ENCODE data around the gene SLC8A3. TPM values are rescaled to one million over a fixed set of nuclear protein-coding genes. Genes with fewer than 3 reads are reported as not detected.

Gene SLC8A3
- total RNA-seq, 4 donors from 2014 or later: 0.19 to 1.7 (median 0.90) TPM

- DNase-seq (ENCODE audit: extremely low spot score): no peak
- Histone ChIP-seq H3K36me3 (no peaks in the 10 kb centered on the region), H3K4me1 (no peaks in the 10 kb centered on the region), H3K27me3 (peaks cover 0 to 2% (median 0%) of the 10 kb centered on the region in 4 donors), H3K4me3 (no peak overlapping the region), H3K27ac (replicated peaks in 1 of 4) (no peak overlapping the region), H3K9me3 (no peaks in the 10 kb centered on the region)
- intact Hi-C loops (cut with DNase I): no loop called here
- TF ChIP-seq POLR2AphosphoS5 (IDR thresholded peaks at IDR 0.05) (no peak), POLR2A (IDR thresholded peaks at IDR 0.05; ENCODE audit: low read depth) (no peak), EP300 (IDR thresholded peaks at IDR 0.05) (no peak), CTCF (IDR thresholded peaks at IDR 0.05) (no peak)
- WGBS: 54% methylated on average over 3 of the region's 3 CpGs
Measured at GRCh38 chr14:70177081-70177800, 11.5 kb downstream of the SLC8A3 start.

GRCh38 chr14:70173569-70173968 is 15.2 kb downstream of the SLC8A3 start:
- H3K9me3 ChIP-seq: no peaks in the 10 kb centered on the region
- intact Hi-C loops (cut with DNase I): no loop called here

GRCh38 chr14:70171726-70172125 is 17.0 kb downstream of the SLC8A3 start:
- TF ChIP-seq POLR2A (IDR thresholded peaks at IDR 0.05; ENCODE audit: low read depth): no peak
- TF ChIP-seq CTCF (IDR thresholded peaks at IDR 0.05): no peak
- no peak for TF ChIP-seq POLR2AphosphoS5 (IDR thresholded peaks at IDR 0.05)
- TF ChIP-seq EP300 (IDR thresholded peaks at IDR 0.05): no peak
- Histone ChIP-seq H3K27ac (replicated peaks in 1 of 4) (no peak overlapping the region), H3K4me1 (no peaks in the 10 kb centered on the region), H3K4me3 (no peak overlapping the region), H3K36me3 (no peaks in the 10 kb centered on the region), H3K9me3 (no peaks in the 10 kb centered on the region), H3K27me3 (peaks cover 0 to 7% (median 0%) of the 10 kb centered on the region in 4 donors)
- DNase-seq (ENCODE audit: extremely low spot score): no peak
- 86% methylated on average over 8 of the region's 8 CpGs for WGBS
- intact Hi-C loops (cut with DNase I): no loop called here

More at GRCh38 chr14:70173569-70173968, 15.2 kb downstream of the SLC8A3 start:
- no peak for TF ChIP-seq CTCF (IDR thresholded peaks at IDR 0.05)
- Histone ChIP-seq H3K27ac (replicated peaks in 1 of 4) (no peak overlapping the region), H3K36me3 (no peaks in the 10 kb centered on the region), H3K4me1 (no peaks in the 10 kb centered on the region), H3K27me3 (no peaks in the 10 kb centered on the region), H3K4me3 (no peak overlapping the region)
- WGBS: 67% methylated on average over 6 of the region's 6 CpGs
- no peak for DNase-seq (ENCODE audit: extremely low spot score)

GRCh38 chr14:70170976-70171375 is 17.8 kb downstream of the SLC8A3 start:
- Histone ChIP-seq H3K27ac (replicated peaks in 1 of 4) (no peak overlapping the region), H3K27me3 (peaks cover 0 to 7% (median 0%) of the 10 kb centered on the region in 4 donors)
- 88% methylated on average over 4 of the region's 4 CpGs for WGBS

GRCh38 chr14:70168406-70168805 is 20.3 kb downstream of the SLC8A3 start:
- H3K27ac ChIP-seq (replicated peaks in 1 of 4): no peak overlapping the region
- 87% methylated on average over 3 of the region's 4 CpGs for WGBS
- TF ChIP-seq POLR2A (IDR thresholded peaks at IDR 0.05; ENCODE audit: low read depth): no peak
- no peak for TF ChIP-seq EP300 (IDR thresholded peaks at IDR 0.05)
- TF ChIP-seq CTCF (IDR thresholded peaks at IDR 0.05): no peak
- TF ChIP-seq POLR2AphosphoS5 (IDR thresholded peaks at IDR 0.05): no peak
- H3K9me3 ChIP-seq: no peaks in the 10 kb centered on the region
- intact Hi-C loops (cut with DNase I): no loop called here
- H3K27me3 ChIP-seq: peaks cover 0 to 7% (median 0%) of the 10 kb centered on the region in 4 donors
- no peak overlapping the region for H3K4me3 ChIP-seq
- H3K4me1 ChIP-seq: no peaks in the 10 kb centered on the region
- no peak for DNase-seq (ENCODE audit: extremely low spot score)
- H3K36me3 ChIP-seq: no peaks in the 10 kb centered on the region

More at GRCh38 chr14:70170976-70171375, 17.8 kb downstream of the SLC8A3 start:
- no peaks in the 10 kb centered on the region for H3K36me3 ChIP-seq
- H3K4me1 ChIP-seq: no peaks in the 10 kb centered on the region
- intact Hi-C loops (cut with DNase I): no loop called here
- DNase-seq (ENCODE audit: extremely low spot score): no peak
- TF ChIP-seq POLR2A (IDR thresholded peaks at IDR 0.05; ENCODE audit: low read depth) (no peak), EP300 (IDR thresholded peaks at IDR 0.05) (no peak)
- H3K4me3 ChIP-seq: no peak overlapping the region
- H3K9me3 ChIP-seq: no peaks in the 10 kb centered on the region
